Testis (tissue), 3 donors: ENCODE measurements around the gene HINT1. TPM values are rescaled to one million over a fixed set of nuclear protein-coding genes. Genes with fewer than 3 reads are reported as not detected.
"Not testable (repeated sequence)": the region's sequence is repeated elsewhere in the genome, so short reads cannot be mapped to it uniquely, and the experiment has no call there.

Experiments
- DNase-seq: peaks from one replicate; pipeline ENCODE4 v3.0.0-alpha.2; 2019
- H3K27ac ChIP-seq, 2 donors: fragments of 200-600 bp; sonication (generic); one replicate each; pipeline ENCODE4 v1.5.1; 2019
- H3K27me3 ChIP-seq: fragments of 200-600 bp; sonication (generic); one replicate; pipeline ENCODE4 v1.5.1; 2019
- H3K36me3 ChIP-seq: fragments of 200-600 bp; sonication (generic); one replicate; pipeline ENCODE4 v1.5.1; 2017; ENCODE audit warnings: low read depth; ENCODE audit errors: missing control alignments
- H3K4me1 ChIP-seq: fragments of 200-600 bp; sonication (generic); one replicate; pipeline ENCODE4 v1.5.1; 2019
- H3K4me3 ChIP-seq, 2 donors: fragments of 200-600 bp; sonication (generic); one replicate each; pipeline ENCODE4 v1.5.1; 2017 to 2019
- H3K9me3 ChIP-seq: fragments of 200-600 bp; sonication (generic); one replicate; pipeline ENCODE4 v1.5.1; 2017
- CTCF ChIP-seq, 3 experiments: fragments of 450-650 bp in 2 of 3; fragments of 200-600 bp in 1 of 3; sonication (generic) in 1 of 3; IDR thresholded peaks; one replicate each; pipeline ENCODE4 v1.5.1; 2016 to 2019; ENCODE audit warnings: antibody characterized with exemption in 3 of 3, mild to moderate bottlenecking in 2 of 3, moderate library complexity in 1 of 3
- POLR2A ChIP-seq: fragments of 450-650 bp; IDR thresholded peaks from one replicate; pipeline ENCODE4 v1.6.1; 2017; ENCODE audit warnings: antibody characterized with exemption, mild to moderate bottlenecking, moderate library complexity
- WGBS, 2 donors: methylation state at CpG; one replicate each; pipeline ENCODE4 v1.1.5; 2018; 5-methylcytosine and 5-hydroxymethylcytosine counted together
- intact Hi-C: fragments of 100-400 bp; cut with DNase I; formaldehyde crosslinking; loops from one replicate; pipeline ENCODE4 v1.15.1; 2023; ENCODE audit warnings: low total_unique reads
- polyA plus RNA-seq: library from polyadenylated mRNA; stranded (reverse); fragments of 350-450 nt; fragmentation: Illumina TruSeq; extraction: RNeasy Lipid Tissue Mini Kit (QIAGEN cat#74804); gene quantifications from one replicate; pipeline ENCODE4 v1.2.3, GENCODE V29; 2014; ENCODE audit warnings: low read depth, low replicate concordance; ENCODE audit not compliant: insufficient read depth
- total RNA-seq, 2 donors: library from RNA; depleted of rRNA; stranded (reverse); fragments of >200 nt; gene quantifications; one replicate each; pipeline ENCODE4 v1.2.3, GENCODE V29; 2016

Gene HINT1
- total and polyA plus RNA-seq, 3 donors from 2014 or later = 102 to 222 (median 104) TPM

DNA sequence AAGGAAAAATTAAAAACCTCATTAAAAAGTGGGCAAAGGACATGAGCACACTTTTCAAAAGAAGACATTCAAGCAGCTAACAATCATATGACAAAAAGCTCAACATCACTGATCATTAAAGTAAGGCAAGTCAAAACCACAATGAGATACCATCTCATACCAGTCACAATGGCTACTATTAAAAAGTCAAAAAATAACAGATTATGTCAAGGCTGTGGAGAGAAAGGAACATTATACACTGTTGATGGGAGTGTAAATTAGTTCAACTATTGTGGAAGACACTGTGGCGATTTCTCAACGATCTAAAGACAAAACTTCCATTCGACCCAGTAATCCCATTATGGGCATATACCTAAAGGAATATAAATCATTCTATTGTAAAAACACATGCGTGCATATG is 35.8 kb downstream of the HINT1 start:
- H3K36me3 ChIP-seq = no peaks in the 10 kb centered on the region
- H3K27me3 ChIP-seq = no peaks in the 10 kb centered on the region
- TF ChIP-seq CTCF (IDR thresholded peaks at IDR 0.05) = no peak
- TF ChIP-seq POLR2A = no peak
- no peak overlapping the region for H3K4me3 ChIP-seq
- intact Hi-C loops = no loop called here
- H3K27ac ChIP-seq = no peak overlapping the region
- H3K9me3 ChIP-seq = no peaks in the 10 kb centered on the region
- 66 to 81% methylated on average over 4 of the region's 4 CpGs for WGBS, 2 donors
- no peaks in the 10 kb centered on the region for H3K4me1 ChIP-seq
- DNase-seq = no peak

DNA sequence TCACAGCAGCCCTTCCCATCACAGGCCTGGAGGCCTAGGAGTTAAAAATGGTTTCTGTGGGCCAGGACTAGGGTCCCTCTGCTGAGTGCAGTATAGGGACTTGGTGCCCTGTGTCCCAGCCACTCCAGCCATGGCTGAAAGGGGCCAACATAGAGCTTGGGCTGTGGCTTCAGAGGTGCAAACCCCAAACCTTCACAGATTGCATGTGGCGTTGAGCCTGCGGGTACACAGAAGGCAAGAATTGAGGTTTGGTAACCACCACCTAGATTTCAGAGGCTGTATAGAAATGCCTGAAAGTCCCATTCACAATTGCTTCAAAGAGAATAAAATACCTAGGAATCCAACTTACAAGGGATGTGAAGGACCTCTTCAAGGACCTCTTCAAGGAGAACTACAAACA is 37.8 kb downstream of the HINT1 start:
- H3K4me3 ChIP-seq, H3K27me3 ChIP-seq, H3K9me3 ChIP-seq, H3K27ac ChIP-seq, DNase-seq, intact Hi-C loops, H3K4me1 ChIP-seq, H3K36me3 ChIP-seq: not testable (repeated sequence)
- 95 to 96% methylated on average over 2 of the region's 2 CpGs for WGBS, 2 donors

- no peaks in the 10 kb centered on the region for H3K9me3 ChIP-seq
- no peak for DNase-seq
- intact Hi-C loops = no loop called here
- H3K4me1 ChIP-seq = no peaks in the 10 kb centered on the region
- H3K36me3 ChIP-seq = no peaks in the 10 kb centered on the region
- no peak for TF ChIP-seq CTCF (IDR thresholded peaks at IDR 0.05)
- TF ChIP-seq POLR2A = no peak
- no peak overlapping the region for H3K4me3 ChIP-seq
- 61 to 63% methylated on average over 2 of the region's 2 CpGs for WGBS, 2 donors
- no peak overlapping the region for H3K27ac ChIP-seq
- no peaks in the 10 kb centered on the region for H3K27me3 ChIP-seq
Measured at GRCh38 chr5:131114754-131115153, 50.3 kb downstream of the HINT1 start.

DNA sequence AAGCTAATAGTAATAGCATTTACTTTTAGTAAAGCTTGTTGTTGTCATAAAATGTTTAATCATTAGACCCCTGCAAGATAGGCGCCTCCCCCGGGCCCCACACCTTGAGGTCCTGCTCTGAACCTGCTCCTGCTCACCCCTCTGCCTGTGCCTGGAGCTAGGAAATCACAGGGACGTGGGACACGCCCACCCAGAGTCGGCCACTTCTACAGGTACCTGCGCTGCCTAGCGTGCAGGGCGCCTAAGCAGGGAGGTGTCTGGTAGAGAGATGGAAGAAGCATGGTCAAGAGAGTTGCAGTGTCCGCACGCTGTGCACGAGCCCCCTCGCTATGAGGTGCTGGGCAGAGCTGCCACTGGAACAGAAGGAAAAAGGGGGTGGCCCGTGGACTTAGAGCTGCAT is 52.6 kb downstream of the HINT1 start:
- TF ChIP-seq CTCF (IDR thresholded peaks at IDR 0.05) (no peak), POLR2A (no peak)
- intact Hi-C loops = no loop called here
- Histone ChIP-seq H3K9me3 (no peaks in the 10 kb centered on the region), H3K36me3 (no peaks in the 10 kb centered on the region), H3K4me1 (no peaks in the 10 kb centered on the region), H3K27me3 (no peaks in the 10 kb centered on the region), H3K27ac (no peak overlapping the region), H3K4me3 (peak overlapping the region in 1 of 2 donors; percentile 2)
- no peak for DNase-seq
- 60 to 65% methylated on average over 12 to 13 of the region's 13 CpGs for WGBS, 2 donors

- DNase-seq = no peak
- Histone ChIP-seq H3K27ac (no peak overlapping the region), H3K36me3 (no peaks in the 10 kb centered on the region), H3K4me1 (no peaks in the 10 kb centered on the region), H3K9me3 (no peaks in the 10 kb centered on the region), H3K4me3 (no peak overlapping the region), H3K27me3 (no peaks in the 10 kb centered on the region)
- intact Hi-C loops = no loop called here
- no peak for TF ChIP-seq CTCF (IDR thresholded peaks at IDR 0.05)
- no peak for TF ChIP-seq POLR2A
- 35 to 37% methylated on average over 5 of the region's 5 CpGs for WGBS, 2 donors
Measured at GRCh38 chr5:131110256-131110594, 54.8 kb downstream of the HINT1 start.
